ENCODE results near the gene PSMG1. TPM values are rescaled to one million over a fixed set of nuclear protein-coding genes. Genes with fewer than 3 reads are reported as not detected.

PSMG1 gene
- polyA plus RNA-seq, 1 experiment: 60.0 TPM

DNA sequence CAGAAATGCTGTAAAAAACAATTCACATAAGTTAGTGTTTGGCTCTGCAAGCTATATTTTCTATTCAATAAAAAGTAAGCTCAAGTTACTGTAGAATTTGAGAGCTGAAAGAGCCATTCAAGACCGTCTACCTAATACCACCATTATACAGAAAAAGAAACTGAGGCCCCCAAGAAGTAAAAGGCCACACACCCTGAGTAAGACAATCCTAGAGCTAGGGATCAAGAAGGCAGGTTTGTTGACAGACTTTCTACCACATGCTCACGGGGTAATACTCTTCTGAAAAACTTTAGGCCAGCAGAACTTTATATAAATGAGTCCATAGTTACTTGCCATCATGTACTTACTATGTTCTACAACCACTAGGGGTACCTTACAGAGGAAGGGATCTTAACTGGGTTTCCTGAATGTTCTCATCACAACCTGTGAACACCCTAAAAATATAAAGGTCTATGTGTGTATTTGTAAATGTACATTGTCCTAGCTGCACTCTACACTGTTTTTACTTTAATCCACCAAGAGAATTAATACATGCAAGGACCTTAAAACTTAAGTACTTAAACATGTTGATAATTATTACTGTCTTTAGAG, 2.7 kb downstream of the PSMG1 start:
- Histone ChIP-seq H3K27ac (ENCODE audit: low read depth, low read length) (no peak overlapping the region), H3K9me3 (ENCODE audit: control insufficient read depth, insufficient read depth, low read length) (no peaks in the 10 kb centered on the region), H3K27me3 (ENCODE audit: control insufficient read depth, insufficient read depth, low read length) (no peaks in the 10 kb centered on the region), H3K4me3 (ENCODE audit: low read depth, low read length) (no peak overlapping the region)
- TF ChIP-seq, protein P1, sequence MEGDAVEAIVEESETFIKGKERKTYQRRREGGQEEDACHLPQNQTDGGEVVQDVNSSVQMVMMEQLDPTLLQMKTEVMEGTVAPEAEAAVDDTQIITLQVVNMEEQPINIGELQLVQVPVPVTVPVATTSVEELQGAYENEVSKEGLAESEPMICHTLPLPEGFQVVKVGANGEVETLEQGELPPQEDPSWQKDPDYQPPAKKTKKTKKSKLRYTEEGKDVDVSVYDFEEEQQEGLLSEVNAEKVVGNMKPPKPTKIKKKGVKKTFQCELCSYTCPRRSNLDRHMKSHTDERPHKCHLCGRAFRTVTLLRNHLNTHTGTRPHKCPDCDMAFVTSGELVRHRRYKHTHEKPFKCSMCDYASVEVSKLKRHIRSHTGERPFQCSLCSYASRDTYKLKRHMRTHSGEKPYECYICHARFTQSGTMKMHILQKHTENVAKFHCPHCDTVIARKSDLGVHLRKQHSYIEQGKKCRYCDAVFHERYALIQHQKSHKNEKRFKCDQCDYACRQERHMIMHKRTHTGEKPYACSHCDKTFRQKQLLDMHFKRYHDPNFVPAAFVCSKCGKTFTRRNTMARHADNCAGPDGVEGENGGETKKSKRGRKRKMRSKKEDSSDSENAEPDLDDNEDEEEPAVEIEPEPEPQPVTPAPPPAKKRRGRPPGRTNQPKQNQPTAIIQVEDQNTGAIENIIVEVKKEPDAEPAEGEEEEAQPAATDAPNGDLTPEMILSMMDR (IDR thresholded peaks at IDR 0.05; ENCODE audit: low read depth, low read length): peak; percentile 34
- DNase-seq (ENCODE audit: low read depth, low spot score): no peak
- ChIA-PET POLR2A (no interaction called here), CTCF (no interaction called here)

DNA sequence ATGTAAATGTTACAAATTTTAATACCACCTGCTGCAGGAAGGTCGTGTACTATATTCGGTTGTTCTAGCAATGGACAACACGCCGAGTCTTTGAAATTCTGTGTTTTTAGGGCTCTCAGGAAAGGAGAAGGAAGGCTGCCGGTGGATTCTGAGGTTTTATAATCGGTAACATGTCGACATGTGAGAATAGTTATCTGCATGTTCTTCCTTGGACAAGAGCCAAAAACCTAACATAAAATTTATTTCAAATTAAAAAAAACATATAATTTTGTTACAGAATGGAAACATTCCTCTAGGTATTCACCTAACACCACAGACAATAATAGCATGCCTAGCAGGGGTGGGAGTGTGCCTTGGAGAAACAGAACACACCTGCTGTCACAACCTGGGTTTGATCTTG, 4.8 kb downstream of the PSMG1 start:
- Histone ChIP-seq H3K9me3 (ENCODE audit: control insufficient read depth, insufficient read depth, low read length) (no peaks in the 10 kb centered on the region), H3K27ac (ENCODE audit: low read depth, low read length) (no peak overlapping the region), H3K4me3 (ENCODE audit: low read depth, low read length) (no peak overlapping the region), H3K27me3 (ENCODE audit: control insufficient read depth, insufficient read depth, low read length) (no peaks in the 10 kb centered on the region)
- TF ChIP-seq, protein P1 (IDR thresholded peaks at IDR 0.05; ENCODE audit: low read depth, low read length): no peak
- POLR2A ChIA-PET: no interaction called here
- CTCF ChIA-PET: no interaction called here
- DNase-seq (ENCODE audit: low read depth, low spot score): no peak

DNA sequence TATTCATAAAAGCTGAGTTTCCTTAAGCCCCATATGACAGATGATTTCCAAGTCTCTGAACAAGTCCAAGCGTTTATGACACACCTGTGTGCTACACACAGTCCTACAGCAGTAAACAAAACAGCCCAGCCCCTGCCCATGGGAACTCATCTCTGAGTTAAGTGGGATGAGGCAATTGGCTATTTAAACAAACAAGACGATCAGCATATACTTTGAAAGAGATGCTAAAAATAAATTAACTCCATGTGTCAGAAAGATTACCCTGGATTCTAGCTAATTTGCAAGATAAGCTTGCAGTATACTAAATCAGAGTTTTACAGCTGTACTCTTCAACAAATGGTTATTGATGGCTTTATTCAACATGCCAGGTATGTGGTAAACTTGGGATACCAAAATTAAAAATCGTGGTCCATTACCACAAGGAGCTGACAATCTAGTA, 7.0 kb downstream of the PSMG1 start:
- no peaks in the 10 kb centered on the region for H3K27me3 ChIP-seq (ENCODE audit: control insufficient read depth, insufficient read depth, low read length)
- POLR2A ChIA-PET: no interaction called here

DNA sequence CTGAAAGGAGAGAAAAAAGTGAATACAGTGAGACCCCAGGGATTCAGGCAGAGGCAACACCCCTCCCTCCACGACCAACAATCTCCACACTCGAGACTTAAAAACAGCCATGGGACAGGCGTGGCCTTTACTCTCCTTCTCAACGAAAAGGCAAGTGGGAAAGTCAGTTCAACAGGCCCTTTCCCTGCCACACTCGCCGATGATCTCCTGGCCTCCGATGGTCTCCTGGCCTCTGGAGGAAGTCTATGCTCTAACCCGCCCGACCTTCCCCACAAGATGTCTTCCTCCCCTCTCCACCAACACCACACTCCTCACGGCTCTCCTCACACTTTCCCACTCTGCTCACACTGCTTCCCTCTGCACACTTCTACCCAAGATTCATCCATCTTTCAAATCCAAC, 7.6 kb downstream of the PSMG1 start:
- H3K4me3 ChIP-seq (ENCODE audit: low read depth, low read length): no peak overlapping the region
- no peaks in the 10 kb centered on the region for H3K9me3 ChIP-seq (ENCODE audit: control insufficient read depth, insufficient read depth, low read length)
- no peak overlapping the region for H3K27ac ChIP-seq (ENCODE audit: low read depth, low read length)
- DNase-seq (ENCODE audit: low read depth, low spot score): no peak
- CTCF ChIA-PET: interaction anchor here (1.3 to 1.7 kb wide), 2 partner anchors 38 to 670 kb away, joined by 5 to 16 read pairs; no protein-coding TSS in a partner anchor
- POLR2A ChIA-PET: no interaction called here
- H3K27me3 ChIP-seq (ENCODE audit: control insufficient read depth, insufficient read depth, low read length): no peaks in the 10 kb centered on the region
- TF ChIP-seq, protein P1 (IDR thresholded peaks at IDR 0.05; ENCODE audit: low read depth, low read length): no peak

More for the DNA sequence above, 7.0 kb downstream of the PSMG1 start:
- TF ChIP-seq, protein P1 (IDR thresholded peaks at IDR 0.05; ENCODE audit: low read depth, low read length): no peak
- Histone ChIP-seq H3K4me3 (ENCODE audit: low read depth, low read length) (no peak overlapping the region), H3K9me3 (ENCODE audit: control insufficient read depth, insufficient read depth, low read length) (no peaks in the 10 kb centered on the region), H3K27ac (ENCODE audit: low read depth, low read length) (no peak overlapping the region)
- no peak for DNase-seq (ENCODE audit: low read depth, low spot score)
- CTCF ChIA-PET: interaction anchor here (0.6 to 1.7 kb wide), 8 partner anchors 9 to 672 kb away, joined by 3 to 16 read pairs (median 3); no protein-coding TSS in a partner anchor

DNA sequence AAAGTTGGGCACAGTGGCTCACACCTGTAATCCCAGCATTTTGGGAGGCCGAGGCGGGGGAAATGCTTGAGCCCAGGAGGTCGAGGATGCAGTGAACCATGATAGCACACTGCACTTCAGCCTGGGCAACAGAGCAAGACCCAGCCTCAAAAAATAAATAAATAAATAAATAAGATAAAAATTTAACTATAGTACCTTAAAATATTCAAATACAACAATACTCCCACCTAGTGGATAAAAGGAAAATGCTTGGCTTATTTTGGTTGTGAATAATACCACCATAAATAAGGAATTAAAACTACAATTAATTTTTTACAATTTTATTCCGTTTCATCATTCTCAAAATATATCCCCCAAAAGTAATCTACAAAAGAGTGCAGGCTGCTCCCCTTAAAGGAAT, 8.1 kb downstream of the PSMG1 start:
- H3K27me3 ChIP-seq (ENCODE audit: control insufficient read depth, insufficient read depth, low read length): no peaks in the 10 kb centered on the region
- DNase-seq (ENCODE audit: low read depth, low spot score): no peak
- no peak overlapping the region for H3K27ac ChIP-seq (ENCODE audit: low read depth, low read length)
- H3K4me3 ChIP-seq (ENCODE audit: low read depth, low read length): no peak overlapping the region
- no peaks in the 10 kb centered on the region for H3K9me3 ChIP-seq (ENCODE audit: control insufficient read depth, insufficient read depth, low read length)
- TF ChIP-seq, protein P1 (IDR thresholded peaks at IDR 0.05; ENCODE audit: low read depth, low read length): peak; percentile 59
- CTCF ChIA-PET: interaction anchor here (0.6 to 1.3 kb wide), 4 partner anchors 24 to 671 kb away, joined by 3 to 5 read pairs (median 4); no protein-coding TSS in a partner anchor
- POLR2A ChIA-PET: no interaction called here

All from AG04450 (cell line).